Breast epithelium (tissue), 4 donors: ENCODE results near the gene DGKB. TPM values are rescaled to one million over a fixed set of nuclear protein-coding genes. Genes with fewer than 3 reads are reported as not detected.

Source experiments
- DNase-seq, 2 donors: peaks; one replicate each; pipeline ENCODE4 v3.0.0-alpha.2; 2019; ENCODE audit warnings: low spot score in 2 of 2
- H3K27ac ChIP-seq, 2 donors: fragments of 200-600 bp; sonication (generic) in 1 of 2; one replicate each; pipeline ENCODE4 v1.5.1; 2016 to 2019; ENCODE audit warnings: mild to moderate bottlenecking in 1 of 2
- H3K27me3 ChIP-seq, 2 donors: fragments of 200-600 bp; sonication (generic) in 1 of 2; one replicate each; pipeline versions ENCODE4 v1.5.1 to v1.6.0; 2017 to 2019; ENCODE audit warnings: control low read depth in 1 of 2, mild to moderate bottlenecking in 1 of 2
- H3K36me3 ChIP-seq: fragments of 200-600 bp; one replicate; pipeline ENCODE4 v1.5.1; 2019
- H3K4me1 ChIP-seq, 2 donors: fragments of 200-600 bp; sonication (generic); one replicate each; pipeline ENCODE4 v1.5.1; 2016 to 2019; ENCODE audit warnings: control low read depth in 1 of 2
- H3K4me3 ChIP-seq, 3 donors: fragments of 200-600 bp; sonication (generic); 1 replicate in 2 of 3; 2 replicates in 1 of 3; pipeline ENCODE4 v1.5.1; 2016 to 2019; ENCODE audit warnings: mild to moderate bottlenecking in 3 of 3, moderate library complexity in 2 of 3
- H3K9me3 ChIP-seq, 2 donors: fragments of 200-600 bp; sonication (generic) in 1 of 2; one replicate each; pipeline ENCODE4 v1.5.1; 2016 to 2019; ENCODE audit warnings: control low read depth in 1 of 2
- POLR2A ChIP-seq: fragments of 450-650 bp; IDR thresholded peaks from one replicate; pipeline ENCODE4 v1.6.1; 2016; ENCODE audit warnings: antibody characterized with exemption, mild to moderate bottlenecking, moderate library complexity
- POLR2AphosphoS5 ChIP-seq, 3 donors: sonication (generic); formaldehyde crosslinking; IDR thresholded peaks; one replicate each; pipeline ENCODE4 v1.6.1; 2017; ENCODE audit warnings: antibody characterized with exemption in 3 of 3
- intact Hi-C: fragments of 100-400 bp; cut with DNase I; formaldehyde crosslinking; loops from one replicate; pipeline ENCODE4 v1.15.1; 2023; ENCODE audit warnings: low total_unique reads
- total RNA-seq, 3 donors: library from RNA; depleted of rRNA; stranded (reverse); fragments of >200 nt; gene quantifications; one replicate each; pipeline ENCODE4 v1.1.0, GENCODE V29; 2016
- TF ChIP-seq, protein P1 (sequence below), 3 donors: fragments of 450-650 bp; IDR thresholded peaks; one replicate each; pipeline ENCODE4 v1.5.1; 2016 to 2017; ENCODE audit warnings: antibody characterized with exemption in 3 of 3, mild to moderate bottlenecking in 3 of 3, moderate library complexity in 3 of 3

Gene DGKB
- total RNA-seq, 3 donors from 2014 or later = 0.16 to 0.44 (median 0.33) TPM

DNA sequence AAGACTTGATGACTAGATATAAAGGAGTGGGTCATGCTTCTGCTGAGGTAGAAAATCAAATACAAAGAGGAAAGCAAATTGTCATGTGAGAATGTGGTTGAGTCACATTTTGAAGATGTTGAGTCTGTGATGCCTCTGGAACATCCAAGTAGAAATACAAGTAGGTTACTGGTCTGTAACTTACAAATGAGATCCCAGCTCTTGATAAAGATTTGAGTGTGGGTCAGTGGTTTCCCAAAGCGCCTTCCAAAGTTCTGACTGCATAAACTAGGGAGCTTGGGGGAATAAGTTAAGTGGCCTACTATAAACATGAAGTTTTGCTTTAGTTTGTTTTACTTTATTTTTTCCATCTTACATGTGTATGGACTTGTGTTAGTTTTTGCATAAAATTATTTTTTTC, 768.8 kb downstream of the DGKB start:
- intact Hi-C loops = no loop called here
- Histone ChIP-seq H3K4me1 (no peaks in the 10 kb centered on the region), H3K36me3 (no peaks in the 10 kb centered on the region), H3K4me3 (no peak overlapping the region), H3K9me3 (no peaks in the 10 kb centered on the region), H3K27me3 (no peaks in the 10 kb centered on the region), H3K27ac (no peak overlapping the region)
- TF ChIP-seq POLR2AphosphoS5 (IDR thresholded peaks at IDR 0.05) (no peak), POLR2A (no peak)
- TF ChIP-seq, protein P1, sequence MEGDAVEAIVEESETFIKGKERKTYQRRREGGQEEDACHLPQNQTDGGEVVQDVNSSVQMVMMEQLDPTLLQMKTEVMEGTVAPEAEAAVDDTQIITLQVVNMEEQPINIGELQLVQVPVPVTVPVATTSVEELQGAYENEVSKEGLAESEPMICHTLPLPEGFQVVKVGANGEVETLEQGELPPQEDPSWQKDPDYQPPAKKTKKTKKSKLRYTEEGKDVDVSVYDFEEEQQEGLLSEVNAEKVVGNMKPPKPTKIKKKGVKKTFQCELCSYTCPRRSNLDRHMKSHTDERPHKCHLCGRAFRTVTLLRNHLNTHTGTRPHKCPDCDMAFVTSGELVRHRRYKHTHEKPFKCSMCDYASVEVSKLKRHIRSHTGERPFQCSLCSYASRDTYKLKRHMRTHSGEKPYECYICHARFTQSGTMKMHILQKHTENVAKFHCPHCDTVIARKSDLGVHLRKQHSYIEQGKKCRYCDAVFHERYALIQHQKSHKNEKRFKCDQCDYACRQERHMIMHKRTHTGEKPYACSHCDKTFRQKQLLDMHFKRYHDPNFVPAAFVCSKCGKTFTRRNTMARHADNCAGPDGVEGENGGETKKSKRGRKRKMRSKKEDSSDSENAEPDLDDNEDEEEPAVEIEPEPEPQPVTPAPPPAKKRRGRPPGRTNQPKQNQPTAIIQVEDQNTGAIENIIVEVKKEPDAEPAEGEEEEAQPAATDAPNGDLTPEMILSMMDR (IDR thresholded peaks at IDR 0.05) = no peak
- DNase-seq = no peak

DNA sequence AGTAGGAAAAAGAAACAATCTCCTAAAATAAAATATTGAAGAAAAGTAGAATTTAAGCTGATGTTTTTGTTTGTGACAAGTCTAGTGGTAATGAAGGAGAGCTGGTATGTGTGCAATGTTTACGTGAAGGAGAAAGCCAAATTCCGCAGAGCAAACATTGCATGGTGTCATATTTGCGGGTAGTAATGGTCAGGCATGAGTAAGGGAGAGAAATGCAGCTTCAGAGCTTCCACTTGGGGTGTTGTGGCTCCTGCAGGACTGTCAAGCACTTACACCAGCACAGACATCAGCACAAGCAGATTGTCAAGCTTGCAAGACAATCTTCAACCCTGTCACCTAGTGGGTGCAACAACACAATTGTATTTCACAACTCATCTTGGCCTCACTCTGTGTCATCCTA, 776.6 kb downstream of the DGKB start:
- Histone ChIP-seq H3K4me3 (no peak overlapping the region), H3K4me1 (no peaks in the 10 kb centered on the region), H3K9me3 (no peaks in the 10 kb centered on the region), H3K36me3 (no peaks in the 10 kb centered on the region), H3K27ac (no peak overlapping the region), H3K27me3 (no peaks in the 10 kb centered on the region)
- intact Hi-C loops = no loop called here
- TF ChIP-seq POLR2A = no peak
- TF ChIP-seq POLR2AphosphoS5 (IDR thresholded peaks at IDR 0.05) = no peak
- TF ChIP-seq, protein P1 (IDR thresholded peaks at IDR 0.05) = no peak
- no peak for DNase-seq

DNA sequence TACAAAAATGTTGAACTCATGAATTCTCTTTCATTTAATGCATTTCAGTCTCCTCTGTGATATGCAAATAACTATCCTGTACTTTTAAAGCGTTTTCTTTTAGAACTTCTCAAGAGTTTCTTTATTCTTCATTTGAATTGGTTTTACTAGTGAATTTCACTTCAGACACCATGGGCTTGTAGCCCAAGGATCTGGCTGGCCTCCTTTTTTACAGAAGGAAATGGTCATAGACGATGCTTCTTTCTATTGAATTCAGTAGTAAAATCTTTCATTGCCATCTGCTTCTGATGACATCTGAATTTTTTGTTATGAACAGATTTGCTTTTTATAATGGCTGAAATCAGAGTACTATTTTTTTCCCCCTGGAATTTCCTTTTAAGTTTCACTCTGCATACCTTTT, 777.8 kb downstream of the DGKB start:
- Histone ChIP-seq H3K4me3 (no peak overlapping the region), H3K27ac (no peak overlapping the region), H3K4me1 (no peaks in the 10 kb centered on the region), H3K36me3 (no peaks in the 10 kb centered on the region), H3K27me3 (no peaks in the 10 kb centered on the region), H3K9me3 (no peaks in the 10 kb centered on the region)
- DNase-seq = no peak
- TF ChIP-seq POLR2AphosphoS5 (IDR thresholded peaks at IDR 0.05) = no peak
- TF ChIP-seq, protein P1 (IDR thresholded peaks at IDR 0.05) = no peak
- intact Hi-C loops = no loop called here

DNA sequence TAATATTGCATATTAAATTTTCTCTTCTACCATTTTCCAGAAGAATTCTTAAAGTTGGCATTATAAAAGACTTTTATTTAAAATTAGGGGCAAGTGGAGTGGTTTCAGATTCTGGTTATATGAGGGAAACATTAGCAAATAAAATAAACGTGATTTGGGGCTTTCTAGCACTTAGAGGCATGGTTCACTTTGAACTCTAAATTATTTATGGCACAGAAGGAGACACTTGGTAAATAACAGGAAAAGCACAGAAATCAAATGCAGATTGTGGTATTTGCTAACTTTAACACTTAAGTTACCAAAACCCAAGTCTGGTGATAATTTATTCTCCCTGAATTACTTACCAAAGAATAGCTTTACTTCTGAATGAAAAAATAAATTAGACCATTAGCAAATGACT, 778.6 kb downstream of the DGKB start:
- H3K27ac ChIP-seq = no peak overlapping the region
- intact Hi-C loops = no loop called here
- DNase-seq = no peak
- H3K9me3 ChIP-seq = no peaks in the 10 kb centered on the region
- TF ChIP-seq, protein P1 (IDR thresholded peaks at IDR 0.05) = no peak
- TF ChIP-seq POLR2A (no peak), POLR2AphosphoS5 (IDR thresholded peaks at IDR 0.05) (no peak)
- H3K4me3 ChIP-seq = no peak overlapping the region
- no peaks in the 10 kb centered on the region for H3K27me3 ChIP-seq
- no peaks in the 10 kb centered on the region for H3K36me3 ChIP-seq
- no peaks in the 10 kb centered on the region for H3K4me1 ChIP-seq

DNA sequence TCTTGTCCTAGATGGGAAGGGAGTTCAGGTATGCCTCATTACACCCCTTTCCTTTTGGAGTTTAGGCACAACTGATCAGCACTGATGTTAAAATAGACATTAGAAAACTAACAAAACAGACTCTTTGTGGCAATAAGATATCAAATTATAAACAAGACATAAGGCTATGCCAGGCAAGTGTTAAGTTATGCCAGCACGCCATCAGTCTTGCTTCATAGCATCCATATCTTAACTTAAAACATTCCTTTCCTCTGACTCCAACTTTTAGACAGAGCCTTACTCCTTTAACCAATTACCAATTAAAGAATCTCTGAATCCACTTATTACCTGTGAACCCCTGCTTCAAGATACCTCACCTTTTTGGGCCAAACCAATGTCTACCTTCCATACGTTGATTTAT, 786.9 kb downstream of the DGKB start:
- H3K4me1 ChIP-seq = no peaks in the 10 kb centered on the region
- H3K27ac ChIP-seq = no peak overlapping the region
- TF ChIP-seq POLR2AphosphoS5 (IDR thresholded peaks at IDR 0.05) = no peak
- TF ChIP-seq, protein P1 (IDR thresholded peaks at IDR 0.05) = no peak
- TF ChIP-seq POLR2A = no peak
- H3K4me3 ChIP-seq = no peak overlapping the region
- intact Hi-C loops = no loop called here
- DNase-seq = no peak
- no peaks in the 10 kb centered on the region for H3K27me3 ChIP-seq
- no peaks in the 10 kb centered on the region for H3K36me3 ChIP-seq
- H3K9me3 ChIP-seq = no peaks in the 10 kb centered on the region
